ENCODE measurements around the gene SYTL5.

SYTL5 gene

GRCh38 chrX:37993176-37993575, 13.2 kb upstream of the SYTL5 start:
- no peak for TF ChIP-seq TAF1 (IDR thresholded peaks at IDR 0.05; ENCODE audit: low read depth)
- TF ChIP-seq MAX (IDR thresholded peaks at IDR 0.05), result no peak
- TF ChIP-seq TEAD4 (IDR thresholded peaks at IDR 0.05), result no peak
- no peak for TF ChIP-seq FOXM1 (IDR thresholded peaks at IDR 0.05; ENCODE audit: borderline replicate concordance, low read depth)
- TF ChIP-seq CREB1 (IDR thresholded peaks at IDR 0.05; ENCODE audit: low read depth), result no peak
- no peak for TF ChIP-seq NFIC (IDR thresholded peaks at IDR 0.05)
- TF ChIP-seq TCF12 (IDR thresholded peaks at IDR 0.05; ENCODE audit: low read depth), result no peak
- no peak for TF ChIP-seq USF1 (IDR thresholded peaks at IDR 0.05)
- TF ChIP-seq EP300 (IDR thresholded peaks at IDR 0.05; ENCODE audit: borderline replicate concordance), result no peak
- TF ChIP-seq RAD21 (IDR thresholded peaks at IDR 0.05; ENCODE audit: low read depth), result no peak
- TF ChIP-seq REST (IDR thresholded peaks at IDR 0.05; ENCODE audit: low read depth), result no peak
- TF ChIP-seq YY1 (IDR thresholded peaks at IDR 0.05; ENCODE audit: low read depth), result no peak
- TF ChIP-seq EGR1 (IDR thresholded peaks at IDR 0.05), result no peak
- no peak for TF ChIP-seq CEBPB (IDR thresholded peaks at IDR 0.05)
- TF ChIP-seq ZBTB7A (IDR thresholded peaks at IDR 0.05; ENCODE audit: low read depth), result no peak

GRCh38 chrX:37993837-37994619, 12.3 kb upstream of the SYTL5 start:
- TF ChIP-seq FOXM1 (IDR thresholded peaks at IDR 0.05; ENCODE audit: borderline replicate concordance, low read depth) (peak; percentile 86), EP300 (IDR thresholded peaks at IDR 0.05; ENCODE audit: borderline replicate concordance) (no peak), RAD21 (IDR thresholded peaks at IDR 0.05; ENCODE audit: low read depth) (no peak), TCF12 (IDR thresholded peaks at IDR 0.05; ENCODE audit: low read depth) (no peak), YY1 (IDR thresholded peaks at IDR 0.05; ENCODE audit: low read depth) (no peak)

- no peak for TF ChIP-seq USF1 (IDR thresholded peaks at IDR 0.05)
- no peak for TF ChIP-seq TCF12 (IDR thresholded peaks at IDR 0.05; ENCODE audit: low read depth)
- TF ChIP-seq CEBPB (IDR thresholded peaks at IDR 0.05), result no peak
- TF ChIP-seq REST (IDR thresholded peaks at IDR 0.05; ENCODE audit: low read depth), result no peak
These were observed 10.9 kb upstream of the SYTL5 start for GRCh38 chrX:37995428-37995827.

GRCh38 chrX:37997096-37997495, 9.3 kb upstream of the SYTL5 start:
- no peak for TF ChIP-seq RAD21 (IDR thresholded peaks at IDR 0.05; ENCODE audit: low read depth)
- TF ChIP-seq TCF12 (IDR thresholded peaks at IDR 0.05; ENCODE audit: low read depth), result no peak
- TF ChIP-seq FOXM1 (IDR thresholded peaks at IDR 0.05; ENCODE audit: borderline replicate concordance, low read depth), result no peak
- no peak for TF ChIP-seq NFIC (IDR thresholded peaks at IDR 0.05)
- TF ChIP-seq TAF1 (IDR thresholded peaks at IDR 0.05; ENCODE audit: low read depth), result no peak

GRCh38 chrX:37998586-37999262, 7.6 kb upstream of the SYTL5 start:
- TF ChIP-seq MAX (IDR thresholded peaks at IDR 0.05) (no peak), USF1 (IDR thresholded peaks at IDR 0.05) (no peak), NFIC (IDR thresholded peaks at IDR 0.05) (no peak), RAD21 (IDR thresholded peaks at IDR 0.05; ENCODE audit: low read depth) (no peak), TCF12 (IDR thresholded peaks at IDR 0.05; ENCODE audit: low read depth) (no peak), ZBTB7A (IDR thresholded peaks at IDR 0.05; ENCODE audit: low read depth) (no peak), REST (IDR thresholded peaks at IDR 0.05; ENCODE audit: low read depth) (no peak), CREB1 (IDR thresholded peaks at IDR 0.05; ENCODE audit: low read depth) (no peak), FOXM1 (IDR thresholded peaks at IDR 0.05; ENCODE audit: borderline replicate concordance, low read depth) (no peak), TAF1 (IDR thresholded peaks at IDR 0.05; ENCODE audit: low read depth) (no peak), YY1 (IDR thresholded peaks at IDR 0.05; ENCODE audit: low read depth) (no peak), EGR1 (IDR thresholded peaks at IDR 0.05) (no peak), CEBPB (IDR thresholded peaks at IDR 0.05) (no peak), EP300 (IDR thresholded peaks at IDR 0.05; ENCODE audit: borderline replicate concordance) (no peak), TEAD4 (IDR thresholded peaks at IDR 0.05) (no peak)

All from Ishikawa (cell line).